PC-3 (cell line): ENCODE measurements around the gene ARL4C.

Source experiments
- EZH2 ChIP-seq: fragments of 300-600 bp; sonication (generic); IDR thresholded peaks from one replicate; pipeline ENCODE4 v1.6.1; 2017; ENCODE audit warnings: antibody characterized with exemption, mild to moderate bottlenecking, low read length; ENCODE audit not compliant: unreplicated experiment
- EZH2phosphoT487 ChIP-seq: fragments of 300-600 bp; sonication (generic); IDR thresholded peaks from 2 replicates; pipeline ENCODE4 v1.6.1; 2018; ENCODE audit warnings: mild to moderate bottlenecking, antibody characterized with exemption, low read length, borderline replicate concordance
- TF ChIP-seq, protein P1 (sequence below): fragments of 300-600 bp; sonication (generic); conservative IDR thresholded peaks from 2 replicates; pipeline ENCODE4 v1.5.1; 2017; ENCODE audit warnings: antibody characterized with exemption, low read depth, mild to moderate bottlenecking, low read length

GRCh38 chr2:234481301-234481700 lies 15.6 kb downstream of the ARL4C start:
- TF ChIP-seq, protein P1, sequence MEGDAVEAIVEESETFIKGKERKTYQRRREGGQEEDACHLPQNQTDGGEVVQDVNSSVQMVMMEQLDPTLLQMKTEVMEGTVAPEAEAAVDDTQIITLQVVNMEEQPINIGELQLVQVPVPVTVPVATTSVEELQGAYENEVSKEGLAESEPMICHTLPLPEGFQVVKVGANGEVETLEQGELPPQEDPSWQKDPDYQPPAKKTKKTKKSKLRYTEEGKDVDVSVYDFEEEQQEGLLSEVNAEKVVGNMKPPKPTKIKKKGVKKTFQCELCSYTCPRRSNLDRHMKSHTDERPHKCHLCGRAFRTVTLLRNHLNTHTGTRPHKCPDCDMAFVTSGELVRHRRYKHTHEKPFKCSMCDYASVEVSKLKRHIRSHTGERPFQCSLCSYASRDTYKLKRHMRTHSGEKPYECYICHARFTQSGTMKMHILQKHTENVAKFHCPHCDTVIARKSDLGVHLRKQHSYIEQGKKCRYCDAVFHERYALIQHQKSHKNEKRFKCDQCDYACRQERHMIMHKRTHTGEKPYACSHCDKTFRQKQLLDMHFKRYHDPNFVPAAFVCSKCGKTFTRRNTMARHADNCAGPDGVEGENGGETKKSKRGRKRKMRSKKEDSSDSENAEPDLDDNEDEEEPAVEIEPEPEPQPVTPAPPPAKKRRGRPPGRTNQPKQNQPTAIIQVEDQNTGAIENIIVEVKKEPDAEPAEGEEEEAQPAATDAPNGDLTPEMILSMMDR: no peak
- TF ChIP-seq EZH2phosphoT487: no peak
- no peak for TF ChIP-seq EZH2
